GM19324 (cell line): ENCODE data around the gene TOM1L2.

Source experiments
- ATAC-seq: cut with Tn5 transposase; IDR thresholded peaks from one replicate; pipeline ENCODE4 v1.9.1; 2021; ENCODE audit warnings: mild to moderate bottlenecking, moderate library complexity; ENCODE audit not compliant: unreplicated experiment, low FRiP score

The TOM1L2 gene

GRCh38 chr17:17972126-17972951 lies at the start of gene TOM1L2, which contains the start of gene DRC3:
Gene TOM1L2 (minus strand): TSS chr17:17972400. CDS start chr17:17972313, 87 bp downstream.
Gene DRC3 (plus strand): TSS chr17:17972862. CDS start chr17:17977599, 4,737 bp downstream.
- ATAC-seq, result peak; percentile 94

GRCh38 chr17:18021372-18021771 lies 49.2 kb upstream of the TOM1L2 start:
- no peak for ATAC-seq

GRCh38 chr17:18020971-18021370 lies 48.8 kb upstream of the TOM1L2 start:
- ATAC-seq, result no peak

- ATAC-seq, result no peak
Measured at GRCh38 chr17:18019838-18020154, 47.6 kb upstream of the TOM1L2 start.

- no peak for ATAC-seq
Measured at GRCh38 chr17:18018411-18018921, 46.3 kb upstream of the TOM1L2 start.

- ATAC-seq, result no peak
Measured at GRCh38 chr17:18017958-18018357, 45.8 kb upstream of the TOM1L2 start.

GRCh38 chr17:18016426-18016825 lies 44.2 kb upstream of the TOM1L2 start:
- ATAC-seq, result no peak

GRCh38 chr17:18015593-18015992 lies 43.4 kb upstream of the TOM1L2 start:
- ATAC-seq, result no peak

GRCh38 chr17:18014006-18014405 lies 41.8 kb upstream of the TOM1L2 start:
- ATAC-seq, result no peak

- no peak for ATAC-seq
Measured at GRCh38 chr17:18011286-18011685, 39.1 kb upstream of the TOM1L2 start.

GRCh38 chr17:18009609-18010420 lies 37.6 kb upstream of the TOM1L2 start:
- no peak for ATAC-seq

GRCh38 chr17:18008496-18009268 lies 36.5 kb upstream of the TOM1L2 start:
- no peak for ATAC-seq

- ATAC-seq, result no peak
Measured at GRCh38 chr17:18006495-18007239, 34.5 kb upstream of the TOM1L2 start.

GRCh38 chr17:18005496-18005895 lies 33.3 kb upstream of the TOM1L2 start:
- ATAC-seq, result no peak

GRCh38 chr17:18004884-18005305 lies 32.7 kb upstream of the TOM1L2 start:
- ATAC-seq, result no peak

- ATAC-seq, result no peak
Measured at GRCh38 chr17:18004345-18004744, 32.1 kb upstream of the TOM1L2 start.

- no peak for ATAC-seq
Measured at GRCh38 chr17:18002171-18002570, 30.0 kb upstream of the TOM1L2 start.

- no peak for ATAC-seq
Measured at GRCh38 chr17:18000030-18000408, 27.8 kb upstream of the TOM1L2 start.

- ATAC-seq, result no peak
Measured at GRCh38 chr17:17999364-18000029, 27.3 kb upstream of the TOM1L2 start.
